CD4-positive, alpha-beta T cell treated with Interleukin-17A for 1 hour (primary cell): ENCODE data around the gene TFG.

Experiments used
- DNase-seq: peaks from one replicate; pipeline ENCODE4 v3.0.0-alpha.2; 2020

Gene TFG

GRCh38 chr3:100708644-100708988 is 678 bp upstream of the TFG start:
- no peak for DNase-seq

- DNase-seq = peak; percentile 35
Measured at GRCh38 chr3:100709842-100710260, 557 bp downstream of the TFG start.

GRCh38 chr3:100710261-100710968 is 1.1 kb downstream of the TFG start:
- DNase-seq = peak; percentile 73

- DNase-seq = no peak
Measured at GRCh38 chr3:100715176-100715575, 5.9 kb downstream of the TFG start.

- no peak for DNase-seq
Measured at GRCh38 chr3:100717063-100717462, 7.8 kb downstream of the TFG start.

GRCh38 chr3:100717637-100718487 is 8.6 kb downstream of the TFG start:
- no peak for DNase-seq

- DNase-seq = no peak
Measured at GRCh38 chr3:100719136-100719535, 9.8 kb downstream of the TFG start.

- no peak for DNase-seq
Measured at GRCh38 chr3:100720426-100720825, 11.1 kb downstream of the TFG start.

GRCh38 chr3:100725935-100726513 is 16.7 kb downstream of the TFG start:
- DNase-seq = no peak

GRCh38 chr3:100726706-100727105 is 17.4 kb downstream of the TFG start:
- no peak for DNase-seq

GRCh38 chr3:100730524-100730923 is 21.2 kb downstream of the TFG start:
- DNase-seq = no peak

- DNase-seq = no peak
Measured at GRCh38 chr3:100732435-100732834, 23.1 kb downstream of the TFG start.

- DNase-seq = peak; percentile 21
Measured at GRCh38 chr3:100737334-100737733, 28.0 kb downstream of the TFG start.

- no peak for DNase-seq
Measured at GRCh38 chr3:100740207-100740606, 30.9 kb downstream of the TFG start.

- no peak for DNase-seq
Measured at GRCh38 chr3:100743535-100743934, 34.2 kb downstream of the TFG start.

GRCh38 chr3:100744671-100745070 is 35.4 kb downstream of the TFG start:
- DNase-seq = no peak

- no peak for DNase-seq
Measured at GRCh38 chr3:100745617-100746016, 36.3 kb downstream of the TFG start.

GRCh38 chr3:100746092-100746491 is 36.8 kb downstream of the TFG start:
- no peak for DNase-seq

GRCh38 chr3:100748220-100748619 is 38.9 kb downstream of the TFG start:
- DNase-seq = no peak

GRCh38 chr3:100748967-100749366 is 39.7 kb downstream of the TFG start:
- DNase-seq = no peak

GRCh38 chr3:100753846-100754245 is 44.6 kb downstream of the TFG start:
- no peak for DNase-seq

- DNase-seq = no peak
Measured at GRCh38 chr3:100754563-100755334, 45.5 kb downstream of the TFG start.

GRCh38 chr3:100756441-100756840 is 47.1 kb downstream of the TFG start:
- no peak for DNase-seq
